Measurements from ENCODE around the gene GLB1L3.

DNA sequence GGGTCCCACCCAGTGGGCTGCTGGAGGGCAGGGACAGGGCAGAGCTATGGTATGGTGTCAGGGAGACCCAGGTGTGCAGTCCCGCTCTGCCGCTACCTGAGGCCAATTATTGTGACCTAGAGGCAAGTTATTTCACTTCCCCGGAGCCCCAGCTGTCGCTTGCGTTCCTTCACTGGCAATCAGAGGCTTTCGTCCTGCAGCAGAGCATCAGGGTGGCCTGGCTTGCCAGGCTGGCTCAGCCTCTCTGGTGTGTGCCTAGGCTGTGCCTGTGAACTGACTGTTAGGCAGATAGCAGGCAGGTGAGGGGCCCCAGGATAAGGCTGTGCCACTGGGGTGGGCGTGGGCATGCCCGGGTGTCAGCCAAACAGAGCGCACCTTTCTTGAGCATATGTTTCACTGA, 87.0 kb downstream of the GLB1L3 start:
- TF ChIP-seq, protein P1, sequence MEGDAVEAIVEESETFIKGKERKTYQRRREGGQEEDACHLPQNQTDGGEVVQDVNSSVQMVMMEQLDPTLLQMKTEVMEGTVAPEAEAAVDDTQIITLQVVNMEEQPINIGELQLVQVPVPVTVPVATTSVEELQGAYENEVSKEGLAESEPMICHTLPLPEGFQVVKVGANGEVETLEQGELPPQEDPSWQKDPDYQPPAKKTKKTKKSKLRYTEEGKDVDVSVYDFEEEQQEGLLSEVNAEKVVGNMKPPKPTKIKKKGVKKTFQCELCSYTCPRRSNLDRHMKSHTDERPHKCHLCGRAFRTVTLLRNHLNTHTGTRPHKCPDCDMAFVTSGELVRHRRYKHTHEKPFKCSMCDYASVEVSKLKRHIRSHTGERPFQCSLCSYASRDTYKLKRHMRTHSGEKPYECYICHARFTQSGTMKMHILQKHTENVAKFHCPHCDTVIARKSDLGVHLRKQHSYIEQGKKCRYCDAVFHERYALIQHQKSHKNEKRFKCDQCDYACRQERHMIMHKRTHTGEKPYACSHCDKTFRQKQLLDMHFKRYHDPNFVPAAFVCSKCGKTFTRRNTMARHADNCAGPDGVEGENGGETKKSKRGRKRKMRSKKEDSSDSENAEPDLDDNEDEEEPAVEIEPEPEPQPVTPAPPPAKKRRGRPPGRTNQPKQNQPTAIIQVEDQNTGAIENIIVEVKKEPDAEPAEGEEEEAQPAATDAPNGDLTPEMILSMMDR (conservative IDR thresholded peaks at IDR 0.05; ENCODE audit: low read depth, low read length) = no peak
- no peak for TF ChIP-seq CEBPB (IDR thresholded peaks at IDR 0.05; ENCODE audit: low read depth, low read length)
- no peak for TF ChIP-seq POLR2A (IDR thresholded peaks at IDR 0.05; ENCODE audit: low read depth, low read length)

Measured in IMR-90 (cell line).